ENCODE data around the gene RAB3A.

DNA sequence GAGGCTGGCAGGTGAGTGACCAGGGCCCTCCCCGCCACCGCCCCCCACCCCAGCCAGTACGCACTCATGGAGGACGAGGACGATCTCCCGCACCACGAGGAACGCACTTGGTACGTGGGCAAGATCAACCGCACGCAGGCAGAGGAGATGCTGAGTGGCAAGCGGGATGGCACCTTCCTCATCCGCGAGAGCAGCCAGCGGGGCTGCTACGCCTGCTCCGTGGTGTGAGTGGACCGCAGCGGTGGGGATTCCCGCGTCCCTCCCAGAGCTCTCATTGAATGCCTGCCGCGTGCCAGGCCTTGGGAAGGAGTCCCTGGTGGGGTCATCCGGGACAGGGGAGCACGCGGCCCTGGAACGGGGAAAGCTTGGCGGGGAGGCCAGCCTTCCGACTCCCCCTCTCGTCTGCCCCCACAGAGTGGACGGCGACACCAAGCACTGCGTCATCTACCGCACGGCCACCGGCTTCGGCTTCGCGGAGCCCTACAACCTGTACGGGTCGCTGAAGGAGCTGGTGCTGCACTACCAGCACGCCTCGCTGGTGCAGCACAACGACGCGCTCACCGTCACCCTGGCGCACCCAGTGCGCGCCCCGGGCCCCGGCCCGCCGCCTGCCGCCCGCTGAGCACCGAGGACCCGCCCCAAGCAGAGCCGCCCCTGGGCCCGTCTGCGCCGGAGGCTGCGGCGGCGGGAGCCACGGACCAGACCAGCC is 35.0 kb downstream of the RAB3A start:
- TF ChIP-seq REST (IDR thresholded peaks at IDR 0.05; ENCODE audit: insufficient read depth in 1 of 2, low read depth in 2 of 2, low read length in 2 of 2) (no peak), POLR2AphosphoS5 (IDR thresholded peaks at IDR 0.05; ENCODE audit: low read depth, low read length) (no peak)

Data from PFSK-1 (cell line).